Choroid plexus epithelial cell (primary cell): ENCODE data around the gene GRIPAP1.

Experiments used
- DNase-seq: peaks from one replicate; pipeline ENCODE4 v3.0.0-alpha.2; 2010; ENCODE audit warnings: low read depth
- H3K4me3 ChIP-seq: 2 replicates; pipeline ENCODE4 v1.5.1; 2011; ENCODE audit warnings: low read depth, mild to moderate bottlenecking, control low read depth, low read length, moderate library complexity
- TF ChIP-seq, protein P1 (sequence below): conservative IDR thresholded peaks from 2 replicates; pipeline ENCODE4 v1.5.1; 2011; ENCODE audit warnings: low read depth, mild to moderate bottlenecking, control low read depth, inconsistent platforms, low read length, moderate library complexity

Gene GRIPAP1

DNA sequence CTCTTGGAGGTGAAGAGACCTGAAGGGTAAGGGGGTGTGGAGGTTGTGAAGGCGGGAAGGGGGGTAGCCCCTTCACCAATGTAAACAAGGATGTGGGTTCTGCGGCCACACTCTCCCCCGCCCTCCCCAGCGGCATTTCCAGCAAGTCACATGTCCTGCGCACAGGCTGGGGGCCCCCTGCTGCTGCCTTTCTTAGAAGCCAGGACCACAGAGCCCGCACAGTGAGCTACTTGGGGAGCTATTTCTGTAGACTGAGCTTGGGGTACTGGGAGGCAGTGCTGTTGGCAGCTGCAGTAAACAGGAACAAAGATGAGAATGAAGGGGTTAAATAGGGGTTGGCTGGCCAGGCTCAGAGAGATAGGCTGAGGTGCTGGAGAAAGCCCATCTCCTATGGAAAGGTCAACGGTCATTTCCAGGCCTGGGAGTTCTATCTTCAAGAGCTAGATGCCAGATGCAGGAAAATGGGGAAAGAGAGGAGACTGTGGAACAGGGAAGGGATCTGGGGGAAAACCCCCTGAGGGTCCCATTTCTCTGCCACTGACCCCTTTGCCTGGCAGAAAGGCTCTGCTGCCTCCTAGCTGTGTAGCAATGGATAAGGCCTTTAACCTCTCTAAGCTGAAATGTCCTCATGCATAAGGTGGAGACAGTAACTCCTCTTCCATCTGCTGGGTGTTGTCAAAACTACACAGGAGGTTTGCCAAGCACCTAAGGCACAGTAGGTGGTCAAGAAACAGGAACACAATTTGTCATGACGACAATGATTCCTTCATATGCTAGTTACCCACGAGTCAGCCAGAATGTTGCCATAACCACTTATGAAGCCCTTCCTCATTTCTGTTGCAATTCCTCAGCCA lies 64.8 kb downstream of the GRIPAP1 start:
- TF ChIP-seq, protein P1, sequence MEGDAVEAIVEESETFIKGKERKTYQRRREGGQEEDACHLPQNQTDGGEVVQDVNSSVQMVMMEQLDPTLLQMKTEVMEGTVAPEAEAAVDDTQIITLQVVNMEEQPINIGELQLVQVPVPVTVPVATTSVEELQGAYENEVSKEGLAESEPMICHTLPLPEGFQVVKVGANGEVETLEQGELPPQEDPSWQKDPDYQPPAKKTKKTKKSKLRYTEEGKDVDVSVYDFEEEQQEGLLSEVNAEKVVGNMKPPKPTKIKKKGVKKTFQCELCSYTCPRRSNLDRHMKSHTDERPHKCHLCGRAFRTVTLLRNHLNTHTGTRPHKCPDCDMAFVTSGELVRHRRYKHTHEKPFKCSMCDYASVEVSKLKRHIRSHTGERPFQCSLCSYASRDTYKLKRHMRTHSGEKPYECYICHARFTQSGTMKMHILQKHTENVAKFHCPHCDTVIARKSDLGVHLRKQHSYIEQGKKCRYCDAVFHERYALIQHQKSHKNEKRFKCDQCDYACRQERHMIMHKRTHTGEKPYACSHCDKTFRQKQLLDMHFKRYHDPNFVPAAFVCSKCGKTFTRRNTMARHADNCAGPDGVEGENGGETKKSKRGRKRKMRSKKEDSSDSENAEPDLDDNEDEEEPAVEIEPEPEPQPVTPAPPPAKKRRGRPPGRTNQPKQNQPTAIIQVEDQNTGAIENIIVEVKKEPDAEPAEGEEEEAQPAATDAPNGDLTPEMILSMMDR = peak; percentile 46
- H3K4me3 ChIP-seq = no peak overlapping the region
- peak; percentile 89 for DNase-seq

DNA sequence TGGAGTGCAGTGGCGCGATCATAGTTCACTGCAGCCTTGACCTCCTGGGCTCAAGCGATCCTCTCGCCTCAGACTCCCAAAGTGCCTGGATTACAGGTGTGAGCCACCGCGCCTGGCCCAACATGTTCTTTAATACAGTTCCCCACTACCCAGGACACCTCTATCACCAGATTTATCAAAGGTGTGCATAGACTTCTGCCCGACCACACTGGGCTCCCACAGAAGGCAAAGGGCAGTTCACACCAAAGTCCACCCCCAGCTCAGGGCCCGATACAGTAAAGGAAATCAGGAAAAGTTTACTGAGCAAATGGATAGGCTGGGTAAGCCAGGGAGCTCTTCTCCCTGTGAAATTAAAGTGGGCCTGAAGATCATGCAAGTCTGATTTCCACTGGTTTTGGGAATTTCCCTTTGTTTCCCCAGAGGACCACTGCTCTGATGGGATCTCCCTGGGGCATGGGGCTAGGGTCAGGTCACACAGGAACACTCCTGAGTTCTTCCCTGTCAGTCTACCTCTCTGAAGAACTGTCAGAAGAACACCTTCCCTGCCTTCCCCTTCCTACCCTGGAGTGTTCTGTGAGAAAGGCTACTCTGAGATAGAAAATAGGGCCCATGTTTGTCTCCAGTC lies 65.5 kb downstream of the GRIPAP1 start:
- no peak overlapping the region for H3K4me3 ChIP-seq
- DNase-seq = no peak
- TF ChIP-seq, protein P1 = no peak

DNA sequence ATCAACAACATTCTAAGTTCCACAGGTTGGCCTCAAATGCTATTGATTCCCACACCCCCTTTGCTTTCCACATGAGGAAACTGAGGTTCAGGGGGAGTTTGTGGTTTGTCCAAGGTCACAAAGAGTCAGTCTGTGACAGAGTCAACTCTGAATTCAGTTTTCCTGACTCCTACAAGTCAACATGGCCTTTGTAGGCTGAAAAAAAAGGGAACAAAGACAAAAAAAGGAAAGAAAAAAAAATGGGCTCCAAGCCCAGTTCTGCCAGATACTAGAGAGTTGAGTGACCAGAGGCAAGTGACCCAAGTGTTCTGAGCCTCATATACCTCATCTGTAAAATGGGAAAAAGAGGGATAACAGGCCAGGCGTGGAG lies 66.8 kb downstream of the GRIPAP1 start:
- DNase-seq = no peak
- no peak overlapping the region for H3K4me3 ChIP-seq
- TF ChIP-seq, protein P1 = no peak

DNA sequence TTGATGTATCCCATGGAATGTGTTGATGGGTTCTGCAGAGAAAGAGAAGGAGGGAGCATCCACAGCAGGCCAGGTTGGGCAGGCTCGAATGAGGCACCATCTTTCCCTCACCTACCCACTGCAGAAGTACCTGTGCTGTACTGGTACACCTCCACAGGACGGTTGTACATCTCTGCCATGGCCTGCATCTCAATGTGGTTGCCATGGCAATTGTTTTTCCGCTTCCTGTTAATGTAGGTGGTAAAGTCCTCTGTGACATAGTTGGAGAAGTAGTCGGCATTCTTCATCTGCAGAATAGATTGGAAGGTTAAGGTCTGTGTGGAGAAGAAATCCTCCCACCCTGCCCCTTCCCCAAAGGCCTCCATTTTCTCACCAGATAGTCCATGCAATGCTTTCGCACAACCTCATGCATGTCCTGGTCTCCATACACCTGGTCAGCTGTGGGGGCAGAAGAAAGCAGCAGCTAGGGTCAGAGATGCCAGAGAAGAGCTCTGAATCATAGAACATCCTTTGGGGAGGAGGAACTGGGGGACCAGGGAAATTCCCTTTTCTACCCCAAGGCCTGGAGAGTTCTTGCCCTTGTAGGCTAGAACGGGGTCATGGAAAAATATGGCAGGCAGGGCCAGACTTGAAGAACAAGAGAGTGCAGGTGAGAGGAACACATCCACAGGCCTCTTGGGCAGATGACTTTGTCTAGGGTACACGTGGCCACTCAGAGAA lies 67.3 kb downstream of the GRIPAP1 start:
- TF ChIP-seq, protein P1 = no peak
- no peak for DNase-seq
- H3K4me3 ChIP-seq = no peak overlapping the region

DNA sequence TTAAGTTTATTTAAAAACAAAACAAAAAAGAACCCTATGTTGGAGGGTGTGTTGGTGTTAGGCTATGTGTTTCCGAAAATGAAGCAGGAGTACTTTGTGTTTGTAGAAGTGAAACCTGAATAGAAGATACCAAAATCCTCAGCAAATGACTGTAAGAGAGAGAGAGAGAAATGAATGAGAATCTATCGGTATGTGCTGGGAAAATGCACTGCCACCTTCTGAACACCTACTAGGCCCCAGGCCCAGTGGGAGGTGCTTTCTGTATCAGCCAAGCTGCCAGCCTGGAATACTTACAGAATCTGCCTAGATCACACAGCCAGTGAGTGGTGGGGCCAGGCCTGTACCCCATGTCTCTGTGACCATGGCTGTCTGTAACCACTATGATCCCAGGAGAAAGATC lies 68.3 kb downstream of the GRIPAP1 start:
- H3K4me3 ChIP-seq = no peak overlapping the region
- DNase-seq = no peak
- TF ChIP-seq, protein P1 = no peak

DNA sequence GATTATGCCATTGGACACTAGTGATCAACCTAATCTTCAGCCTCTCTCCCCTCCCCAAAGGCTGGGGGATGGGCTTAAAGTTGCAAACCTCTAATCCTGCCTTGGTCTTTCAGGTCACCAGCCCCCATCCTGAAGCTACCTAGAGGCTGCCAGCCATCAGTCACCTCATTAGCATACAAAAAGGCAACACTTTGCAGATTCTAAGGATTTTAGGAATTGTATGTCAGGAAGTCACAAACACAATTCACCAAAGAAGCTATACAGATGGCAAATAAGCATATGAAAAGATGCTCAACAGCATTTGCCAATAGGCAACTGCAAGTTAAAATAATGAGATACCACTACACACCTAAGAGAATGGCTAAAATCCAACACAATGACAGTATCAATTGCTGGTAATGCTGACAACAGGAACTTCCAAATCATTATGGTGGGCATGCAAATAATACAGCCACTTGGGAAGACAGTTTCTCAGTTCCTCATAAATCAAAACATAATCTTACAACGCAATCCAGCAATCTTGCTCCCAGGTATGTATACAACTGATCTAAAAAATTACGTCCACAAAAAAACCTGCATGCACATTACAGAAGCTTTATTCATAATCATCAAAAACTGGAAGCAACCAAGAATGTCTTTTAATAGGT lies 74.2 kb downstream of the GRIPAP1 start:
- TF ChIP-seq, protein P1 = no peak
- no peak for DNase-seq
- H3K4me3 ChIP-seq = no peak overlapping the region
